ENCODE results near the gene CDK14. TPM values are rescaled to one million over a fixed set of nuclear protein-coding genes. Genes with fewer than 3 reads are reported as not detected.

Gene CDK14
- total RNA-seq, 2 experiments from 2014 or later: 0.05 to 0.27 TPM

- CTCF ChIA-PET: no interaction called here
- no peak overlapping the region for H3K27ac Mint-ChIP-seq
- intact Hi-C loops (cut with micrococcal nuclease): no loop called here
- ATAC-seq: no peak
- no peaks in the 10 kb centered on the region for H3K36me3 Mint-ChIP-seq (ENCODE audit: low read depth)
- H3K9me3 Mint-ChIP-seq: peaks cover 1% of the 10 kb centered on the region
- H3K4me1 Mint-ChIP-seq (ENCODE audit: low read depth): no peaks in the 10 kb centered on the region
- H3K4me3 Mint-ChIP-seq: no peak overlapping the region
- POLR2A ChIA-PET: no interaction called here
- no peak for DNase-seq
- peaks cover 6% of the 10 kb centered on the region for H3K27me3 Mint-ChIP-seq
- TF ChIP-seq, protein P1, sequence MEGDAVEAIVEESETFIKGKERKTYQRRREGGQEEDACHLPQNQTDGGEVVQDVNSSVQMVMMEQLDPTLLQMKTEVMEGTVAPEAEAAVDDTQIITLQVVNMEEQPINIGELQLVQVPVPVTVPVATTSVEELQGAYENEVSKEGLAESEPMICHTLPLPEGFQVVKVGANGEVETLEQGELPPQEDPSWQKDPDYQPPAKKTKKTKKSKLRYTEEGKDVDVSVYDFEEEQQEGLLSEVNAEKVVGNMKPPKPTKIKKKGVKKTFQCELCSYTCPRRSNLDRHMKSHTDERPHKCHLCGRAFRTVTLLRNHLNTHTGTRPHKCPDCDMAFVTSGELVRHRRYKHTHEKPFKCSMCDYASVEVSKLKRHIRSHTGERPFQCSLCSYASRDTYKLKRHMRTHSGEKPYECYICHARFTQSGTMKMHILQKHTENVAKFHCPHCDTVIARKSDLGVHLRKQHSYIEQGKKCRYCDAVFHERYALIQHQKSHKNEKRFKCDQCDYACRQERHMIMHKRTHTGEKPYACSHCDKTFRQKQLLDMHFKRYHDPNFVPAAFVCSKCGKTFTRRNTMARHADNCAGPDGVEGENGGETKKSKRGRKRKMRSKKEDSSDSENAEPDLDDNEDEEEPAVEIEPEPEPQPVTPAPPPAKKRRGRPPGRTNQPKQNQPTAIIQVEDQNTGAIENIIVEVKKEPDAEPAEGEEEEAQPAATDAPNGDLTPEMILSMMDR (IDR thresholded peaks at IDR 0.05): no peak
These were observed 652.9 kb downstream of the CDK14 start for GRCh38 chr7:91248996-91249395.

GRCh38 chr7:91249506-91250233 is 653.5 kb downstream of the CDK14 start:
- POLR2A ChIA-PET: no interaction called here
- TF ChIP-seq, protein P1 (IDR thresholded peaks at IDR 0.05): no peak
- Mint-ChIP-seq H3K4me1 (ENCODE audit: low read depth) (no peaks in the 10 kb centered on the region), H3K27me3 (peaks cover 3% of the 10 kb centered on the region), H3K36me3 (ENCODE audit: low read depth) (no peaks in the 10 kb centered on the region), H3K9me3 (peaks cover 1% of the 10 kb centered on the region), H3K4me3 (no peak overlapping the region), H3K27ac (no peak overlapping the region)
- intact Hi-C loops (cut with micrococcal nuclease): no loop called here
- ATAC-seq (no peak), DNase-seq (no peak)
- CTCF ChIA-PET: interaction anchor here (0.6 kb wide), 1 partner anchor 1682 kb away, joined by 3 read pairs; no protein-coding TSS in a partner anchor

- no peaks in the 10 kb centered on the region for H3K36me3 Mint-ChIP-seq (ENCODE audit: low read depth)
- TF ChIP-seq, protein P1 (IDR thresholded peaks at IDR 0.05): no peak
- no peak overlapping the region for H3K4me3 Mint-ChIP-seq
- H3K9me3 Mint-ChIP-seq: peaks cover 6% of the 10 kb centered on the region
- DNase-seq: no peak
- H3K4me1 Mint-ChIP-seq (ENCODE audit: low read depth): no peaks in the 10 kb centered on the region
- intact Hi-C loops (cut with micrococcal nuclease): no loop called here
- no peak for ATAC-seq
- POLR2A ChIA-PET: no interaction called here
- no peak overlapping the region for H3K27ac Mint-ChIP-seq
- peaks cover 3% of the 10 kb centered on the region for H3K27me3 Mint-ChIP-seq
- CTCF ChIA-PET: no interaction called here
These were observed 654.6 kb downstream of the CDK14 start for GRCh38 chr7:91250706-91251105.

GRCh38 chr7:91251877-91252276 is 655.8 kb downstream of the CDK14 start:
- ChIA-PET POLR2A (no interaction called here), CTCF (no interaction called here)
- intact Hi-C loops (cut with micrococcal nuclease): no loop called here
- no peaks in the 10 kb centered on the region for H3K4me1 Mint-ChIP-seq (ENCODE audit: low read depth)
- H3K9me3 Mint-ChIP-seq: peaks cover 12% of the 10 kb centered on the region
- DNase-seq: no peak
- H3K27ac Mint-ChIP-seq: no peak overlapping the region
- no peaks in the 10 kb centered on the region for H3K36me3 Mint-ChIP-seq (ENCODE audit: low read depth)
- peaks cover 5% of the 10 kb centered on the region for H3K27me3 Mint-ChIP-seq
- H3K4me3 Mint-ChIP-seq: no peak overlapping the region
- ATAC-seq: no peak
- TF ChIP-seq, protein P1 (IDR thresholded peaks at IDR 0.05): no peak

Other genes starting within 250 kb of the CDK14 start
- 10 to 100 TPM; 47.9 to 48.1 TPM for gene GTPBP10, start 249.6 kb upstream of the CDK14 start, total RNA-seq
- 1 to 10 TPM; 3.9 to 4.3 TPM for gene CLDN12, start 192.9 kb upstream of the CDK14 start, total RNA-seq
- gene PTTG1IP2, start 126.7 kb upstream of the CDK14 start, total RNA-seq: not detected